ENCODE results near the gene LAGE3.

LAGE3 gene

GRCh38 chrX:154477891-154478477 lies 1.1 kb downstream of the LAGE3 start:
- no peak for DNase-seq (ENCODE audit: low read depth)

GRCh38 chrX:154476821-154477220 lies 2.3 kb downstream of the LAGE3 start:
- DNase-seq (ENCODE audit: low read depth) = no peak

- no peak for DNase-seq (ENCODE audit: low read depth)
Observed at GRCh38 chrX:154473683-154474082, 5.4 kb downstream of the LAGE3 start.

GRCh38 chrX:154472685-154473632 lies 6.1 kb downstream of the LAGE3 start:
- DNase-seq (ENCODE audit: low read depth) = no peak

- DNase-seq (ENCODE audit: low read depth) = no peak
Observed at GRCh38 chrX:154471839-154472684, 7.0 kb downstream of the LAGE3 start.

GRCh38 chrX:154470914-154471568 lies 8.0 kb downstream of the LAGE3 start:
- no peak for DNase-seq (ENCODE audit: low read depth)

- no peak for DNase-seq (ENCODE audit: low read depth)
Observed at GRCh38 chrX:154470434-154470833, 8.6 kb downstream of the LAGE3 start.

GRCh38 chrX:154469880-154470279 lies 9.2 kb downstream of the LAGE3 start:
- no peak for DNase-seq (ENCODE audit: low read depth)

GRCh38 chrX:154469114-154469513 lies 10.0 kb downstream of the LAGE3 start:
- no peak for DNase-seq (ENCODE audit: low read depth)

GRCh38 chrX:154468217-154468616 lies 10.9 kb downstream of the LAGE3 start:
- DNase-seq (ENCODE audit: low read depth) = no peak

- no peak for DNase-seq (ENCODE audit: low read depth)
Observed at GRCh38 chrX:154467556-154467955, 11.5 kb downstream of the LAGE3 start.

GRCh38 chrX:154466907-154467306 lies 12.2 kb downstream of the LAGE3 start:
- no peak for DNase-seq (ENCODE audit: low read depth)

- DNase-seq (ENCODE audit: low read depth) = no peak
Observed at GRCh38 chrX:154466036-154466435, 13.0 kb downstream of the LAGE3 start.

GRCh38 chrX:154465601-154466000 lies 13.5 kb downstream of the LAGE3 start:
- no peak for DNase-seq (ENCODE audit: low read depth)

- no peak for DNase-seq (ENCODE audit: low read depth)
Observed at GRCh38 chrX:154464806-154465365, 14.2 kb downstream of the LAGE3 start.

- no peak for DNase-seq (ENCODE audit: low read depth)
Observed at GRCh38 chrX:154463611-154464220, 15.4 kb downstream of the LAGE3 start.

- no peak for DNase-seq (ENCODE audit: low read depth)
Observed at GRCh38 chrX:154462396-154462795, 16.7 kb downstream of the LAGE3 start.

- no peak for DNase-seq (ENCODE audit: low read depth)
Observed at GRCh38 chrX:154460326-154460725, 18.8 kb downstream of the LAGE3 start.

GRCh38 chrX:154459832-154460231 lies 19.2 kb downstream of the LAGE3 start:
- no peak for DNase-seq (ENCODE audit: low read depth)

GRCh38 chrX:154458954-154459778 lies 19.9 kb downstream of the LAGE3 start:
- DNase-seq (ENCODE audit: low read depth) = no peak
